Stimulated activated naive CD8-positive, alpha-beta T cell treated with anti-CD3 and anti-CD28 coated beads, Interleukin-15, amount 100 ng/mL, for 72 hours (primary cell): Measurements from ENCODE around the gene KCNK17.

ENCODE experiments used
- ATAC-seq: fragments of 150-1000 bp; cut with Tn5 transposase; 2 replicates; pipeline ENCODE4 v1.10.0; 2021; ENCODE audit warnings: mild to moderate bottlenecking, moderate library complexity
- DNase-seq, 2 donors: peaks; one replicate each; pipeline ENCODE4 v3.0.0; 2021 to 2022
- H3K27ac Mint-ChIP-seq, 2 donors: one replicate each; pipeline ENCODE4 v1.8.0; 2022; ENCODE audit warnings: mild to moderate bottlenecking in 2 of 2, mixed read lengths in 2 of 2, moderate library complexity in 2 of 2
- H3K27me3 Mint-ChIP-seq: one replicate; pipeline ENCODE4 v1.8.0; 2022; ENCODE audit warnings: mixed read lengths
- H3K4me1 Mint-ChIP-seq: one replicate; pipeline ENCODE4 v1.8.0; 2022; ENCODE audit warnings: mild to moderate bottlenecking, mixed read lengths
- H3K4me3 Mint-ChIP-seq, 2 donors: one replicate each; pipeline ENCODE4 v1.8.0; 2022; ENCODE audit warnings: mild to moderate bottlenecking in 2 of 2, mixed read lengths in 2 of 2, moderate library complexity in 1 of 2
- H3K9me3 Mint-ChIP-seq, 2 donors: one replicate each; pipeline ENCODE4 v1.8.0; 2022; ENCODE audit warnings: mixed read lengths in 2 of 2

The KCNK17 gene

GRCh38 chr6:39314273-39314795 lies at the start of gene KCNK17:
KCNK17 (minus strand) TSS chr6:39314419; CDS start chr6:39314320, 99 bp downstream.
- Mint-ChIP-seq H3K27ac (no peak within 1 kb of the TSS), H3K4me3 (peak within 1 kb of the TSS; percentile 62 to 74), H3K27me3 (peaks cover 93% of the 10 kb centered on the region), H3K4me1 (peaks cover 30% of the 10 kb centered on the region), H3K9me3 (no peaks in the 10 kb centered on the region)
- peak; percentile 10 for ATAC-seq
- peak in 1 of 2 donors; percentile 21 for DNase-seq

GRCh38 chr6:39363280-39363679 lies 49.1 kb upstream of the KCNK17 start:
- DNase-seq: no peak
- no peaks in the 10 kb centered on the region for H3K9me3 Mint-ChIP-seq
- H3K4me1 Mint-ChIP-seq: peaks cover 6% of the 10 kb centered on the region
- H3K4me3 Mint-ChIP-seq: no peak overlapping the region
- no peak overlapping the region for H3K27ac Mint-ChIP-seq
- H3K27me3 Mint-ChIP-seq: peaks cover 11% of the 10 kb centered on the region
- ATAC-seq: no peak

DNA sequence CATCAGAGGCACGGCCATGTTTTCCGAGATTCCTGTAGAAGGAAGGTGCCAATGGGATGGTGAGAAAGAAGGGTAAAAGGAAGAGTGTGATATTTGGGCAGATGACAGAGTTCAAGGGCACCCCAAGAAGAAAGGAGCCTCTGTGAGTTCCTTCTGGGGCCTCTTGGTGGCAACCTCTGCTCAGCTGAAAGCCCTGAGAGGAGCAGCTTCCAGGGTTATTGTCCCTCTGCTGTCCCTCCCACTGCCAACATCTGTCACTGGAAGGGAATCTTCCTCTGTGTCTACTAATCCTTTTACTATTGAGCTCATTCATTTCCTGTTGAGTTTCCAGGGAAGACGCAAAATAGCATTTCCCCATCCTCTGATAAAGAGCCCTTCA lies 48.3 kb upstream of the KCNK17 start:
- no peak for DNase-seq
- no peak overlapping the region for H3K27ac Mint-ChIP-seq
- H3K4me1 Mint-ChIP-seq: peaks cover 6% of the 10 kb centered on the region
- H3K27me3 Mint-ChIP-seq: peaks cover 11% of the 10 kb centered on the region
- H3K4me3 Mint-ChIP-seq: no peak overlapping the region
- ATAC-seq: no peak
- no peaks in the 10 kb centered on the region for H3K9me3 Mint-ChIP-seq

DNA sequence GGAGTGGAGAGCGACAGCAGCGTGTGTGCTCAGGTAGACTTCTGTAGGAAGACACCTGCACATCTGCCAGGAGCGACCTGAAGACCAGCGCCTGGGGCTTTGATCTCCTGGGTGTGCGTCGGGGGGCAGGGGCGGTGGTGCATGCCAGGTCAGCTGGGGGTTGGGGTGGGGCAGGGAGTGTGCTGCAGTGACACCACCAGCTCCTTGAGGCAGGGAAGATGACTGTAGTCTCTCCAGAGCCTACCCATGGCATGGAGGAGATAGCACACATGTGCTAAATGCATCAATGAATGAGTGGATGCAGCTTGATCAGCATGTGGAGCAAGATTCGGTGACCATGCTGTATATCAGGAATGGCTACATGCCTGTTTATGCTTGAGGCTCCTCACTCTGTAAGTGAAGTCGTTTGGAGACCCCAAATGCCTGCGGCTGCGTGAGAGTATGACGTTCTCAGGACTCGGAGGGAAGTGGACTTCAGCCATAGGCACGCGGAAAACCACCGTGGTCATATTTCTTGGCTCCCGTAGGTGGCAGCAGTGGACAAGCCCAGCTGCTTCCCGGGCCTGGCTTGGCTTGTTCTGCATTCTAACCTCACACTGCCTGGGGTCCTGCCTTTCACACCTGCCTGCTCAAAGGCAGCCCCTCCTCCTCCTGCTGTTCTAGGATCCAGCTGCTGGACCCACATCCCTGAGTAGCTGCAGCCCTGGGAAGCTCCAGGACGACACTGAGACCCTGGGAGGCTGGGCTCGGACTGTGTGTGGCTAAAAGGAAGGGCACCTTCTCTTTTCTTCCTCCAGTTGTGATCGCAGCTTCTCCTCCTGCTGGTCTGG lies 47.7 kb upstream of the KCNK17 start:
- Mint-ChIP-seq H3K4me3 (no peak overlapping the region), H3K4me1 (peaks cover 6% of the 10 kb centered on the region), H3K27ac (no peak overlapping the region), H3K9me3 (no peaks in the 10 kb centered on the region), H3K27me3 (peaks cover 11% of the 10 kb centered on the region)
- DNase-seq: peak; percentile 41 to 52
- ATAC-seq: peak; percentile 78

DNA sequence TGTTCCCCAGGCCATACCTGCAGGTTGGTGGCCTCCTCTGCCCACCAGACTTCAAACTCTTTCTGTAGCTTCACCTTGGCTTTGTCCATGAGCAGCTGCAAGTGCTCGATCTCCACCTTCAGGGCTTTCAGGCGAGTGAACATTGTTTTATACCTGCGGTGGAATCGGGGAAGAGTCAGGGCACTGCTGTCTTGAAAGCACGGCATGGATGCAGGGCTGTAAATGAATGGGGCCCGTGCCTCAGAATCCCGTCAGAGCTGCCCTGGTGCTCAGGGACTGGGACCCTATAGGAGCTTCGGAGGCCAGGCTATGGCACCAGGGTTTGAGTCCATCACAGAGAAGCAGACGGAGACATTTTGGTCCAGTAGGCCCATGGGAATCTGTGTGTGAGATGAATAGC lies 46.2 kb upstream of the KCNK17 start:
- ATAC-seq (no peak), DNase-seq (no peak)
- Mint-ChIP-seq H3K9me3 (no peaks in the 10 kb centered on the region), H3K4me1 (peaks cover 6% of the 10 kb centered on the region), H3K27me3 (peaks cover 11% of the 10 kb centered on the region), H3K27ac (no peak overlapping the region), H3K4me3 (no peak overlapping the region)

DNA sequence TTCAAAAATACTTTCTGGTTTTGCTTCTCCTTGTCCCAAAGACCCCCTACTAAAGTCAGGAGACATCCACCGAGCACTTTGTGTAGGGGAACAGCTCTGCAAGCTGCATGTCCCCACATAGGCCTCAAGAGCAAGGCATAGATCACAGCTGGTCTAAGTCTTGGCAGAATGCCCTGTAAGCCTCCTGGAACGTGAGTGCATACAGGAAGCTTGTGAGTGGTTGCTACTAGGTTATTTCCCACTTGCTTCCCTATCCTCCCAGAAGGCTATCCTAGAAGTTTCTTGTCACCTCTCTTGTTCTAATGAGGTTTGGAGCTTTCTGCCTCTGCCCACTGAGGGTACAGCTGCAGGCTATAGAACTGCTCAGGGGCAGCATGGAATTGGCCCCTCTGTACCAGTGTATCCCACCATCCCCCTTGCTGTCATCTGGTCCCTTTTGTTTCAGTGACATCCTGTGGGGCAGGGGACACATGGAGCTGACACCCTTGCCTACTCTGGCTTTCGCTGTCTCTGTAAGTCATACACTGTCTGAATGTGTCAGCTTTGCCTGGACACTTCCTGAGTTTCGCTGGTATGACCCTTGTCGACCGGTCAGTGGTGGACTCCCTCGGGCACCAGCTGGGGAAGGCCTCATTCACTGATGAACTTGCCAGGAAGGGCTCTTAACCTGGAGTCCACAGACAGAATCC lies 43.9 kb upstream of the KCNK17 start:
- Mint-ChIP-seq H3K4me1 (peaks cover 6% of the 10 kb centered on the region), H3K27ac (no peak overlapping the region), H3K4me3 (no peak overlapping the region), H3K9me3 (no peaks in the 10 kb centered on the region), H3K27me3 (peaks cover 11% of the 10 kb centered on the region)
- no peak for ATAC-seq
- DNase-seq: no peak

GRCh38 chr6:39353698-39354315 lies 39.6 kb upstream of the KCNK17 start:
- no peak overlapping the region for H3K27ac Mint-ChIP-seq
- ATAC-seq (no peak), DNase-seq (no peak)
- no peaks in the 10 kb centered on the region for H3K27me3 Mint-ChIP-seq
- H3K4me1 Mint-ChIP-seq: no peaks in the 10 kb centered on the region
- no peak overlapping the region for H3K4me3 Mint-ChIP-seq
- H3K9me3 Mint-ChIP-seq: no peaks in the 10 kb centered on the region

- no peaks in the 10 kb centered on the region for H3K9me3 Mint-ChIP-seq
- peaks cover 5% of the 10 kb centered on the region for H3K27me3 Mint-ChIP-seq
- peak overlapping the region in 1 of 2 donors; percentile 42 for H3K27ac Mint-ChIP-seq
- DNase-seq: no peak
- H3K4me3 Mint-ChIP-seq: no peak overlapping the region
- H3K4me1 Mint-ChIP-seq: no peaks in the 10 kb centered on the region
- ATAC-seq: no peak
Observed at GRCh38 chr6:39350723-39351505, 36.7 kb upstream of the KCNK17 start.

DNA sequence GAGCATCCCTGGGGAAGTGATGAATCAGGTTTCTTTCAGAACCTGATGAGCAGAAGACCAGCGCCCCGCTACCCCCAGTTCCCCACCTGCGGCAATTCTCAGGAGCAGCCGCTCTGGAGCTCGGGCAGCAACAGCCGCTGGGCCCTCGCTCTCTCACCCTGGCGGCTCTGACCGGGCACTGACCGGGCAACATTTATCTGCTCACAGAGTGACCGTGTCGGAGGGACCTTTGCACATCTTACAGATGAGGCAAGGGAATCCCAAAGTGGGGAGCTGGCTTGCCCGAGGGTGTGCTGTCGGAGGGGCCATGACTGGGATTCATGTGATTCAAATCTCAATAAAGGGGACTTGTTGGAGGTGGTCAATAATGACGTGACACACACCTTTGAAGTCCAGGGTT lies 34.5 kb upstream of the KCNK17 start:
- Mint-ChIP-seq H3K27ac (no peak overlapping the region), H3K9me3 (no peaks in the 10 kb centered on the region), H3K4me3 (no peak overlapping the region), H3K4me1 (no peaks in the 10 kb centered on the region), H3K27me3 (peaks cover 5% of the 10 kb centered on the region)
- ATAC-seq: no peak
- no peak for DNase-seq

DNA sequence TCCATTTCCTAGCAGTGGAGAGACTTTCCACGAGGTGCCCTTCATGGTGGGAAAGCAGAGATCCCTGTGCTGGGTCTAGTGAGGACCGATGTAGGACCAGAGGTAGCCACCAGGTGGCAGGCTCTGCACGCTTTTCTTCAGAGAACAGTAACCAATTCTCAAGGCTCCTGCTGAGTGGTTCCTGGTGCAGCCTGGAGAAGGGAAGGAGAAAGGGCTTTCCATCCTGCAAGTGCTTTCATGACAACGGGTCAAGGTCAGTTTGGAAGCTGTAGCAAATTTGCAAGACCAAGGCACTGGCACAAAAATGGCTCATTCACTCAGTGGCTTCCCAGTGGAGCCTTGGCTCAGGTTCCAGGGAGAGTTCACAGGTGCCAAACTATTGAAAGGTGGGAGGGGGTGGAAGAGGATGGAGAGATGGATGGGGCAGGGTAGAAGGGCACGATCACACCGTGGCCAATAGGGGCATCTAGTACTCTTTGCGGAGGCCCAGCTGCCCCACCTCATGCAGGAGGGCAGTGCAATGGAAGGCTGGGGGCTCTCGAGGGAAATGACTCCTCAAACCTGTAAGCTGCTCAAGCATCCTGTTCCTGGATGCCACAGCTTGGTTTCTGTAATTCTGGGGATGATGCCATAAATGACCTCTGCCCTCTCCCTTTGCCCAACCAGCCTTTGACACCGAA lies 33.8 kb upstream of the KCNK17 start:
- Mint-ChIP-seq H3K27ac (no peak overlapping the region), H3K27me3 (peaks cover 5% of the 10 kb centered on the region), H3K4me3 (no peak overlapping the region), H3K4me1 (no peaks in the 10 kb centered on the region), H3K9me3 (no peaks in the 10 kb centered on the region)
- DNase-seq: peak; percentile 42 to 51
- ATAC-seq: peak; percentile 61

GRCh38 chr6:39347206-39347605 lies 33.0 kb upstream of the KCNK17 start:
- no peak overlapping the region for H3K4me3 Mint-ChIP-seq
- H3K4me1 Mint-ChIP-seq: no peaks in the 10 kb centered on the region
- H3K9me3 Mint-ChIP-seq: no peaks in the 10 kb centered on the region
- no peak overlapping the region for H3K27ac Mint-ChIP-seq
- DNase-seq: no peak
- peaks cover 5% of the 10 kb centered on the region for H3K27me3 Mint-ChIP-seq
- no peak for ATAC-seq

DNA sequence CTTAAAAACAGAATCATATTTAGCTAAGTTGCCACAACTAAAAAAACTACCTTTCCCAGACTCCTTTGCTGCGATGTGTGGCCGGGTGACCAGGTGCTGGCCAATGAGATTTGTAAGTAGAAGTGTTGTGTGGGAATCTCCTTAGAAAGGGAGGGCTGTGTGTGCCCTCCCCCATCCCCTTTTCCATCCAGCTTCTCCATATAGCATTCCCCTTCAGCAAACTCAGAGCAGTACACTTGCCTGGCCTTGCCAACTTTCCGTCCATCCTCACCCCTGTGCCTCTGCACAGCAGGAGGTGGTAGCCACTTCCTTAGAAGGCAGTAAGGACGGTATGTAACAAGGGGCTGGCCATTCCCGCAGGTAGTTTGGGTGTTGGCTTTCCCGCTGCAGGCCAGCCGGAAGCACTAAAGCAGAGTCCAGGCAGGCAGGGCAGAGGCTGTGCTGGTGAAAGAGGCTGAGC lies 30.6 kb upstream of the KCNK17 start:
- Mint-ChIP-seq H3K27me3 (peaks cover 5% of the 10 kb centered on the region), H3K4me1 (no peaks in the 10 kb centered on the region), H3K27ac (no peak overlapping the region), H3K4me3 (no peak overlapping the region), H3K9me3 (no peaks in the 10 kb centered on the region)
- ATAC-seq: no peak
- no peak for DNase-seq

GRCh38 chr6:39343396-39343870 lies 29.2 kb upstream of the KCNK17 start:
- H3K4me1 Mint-ChIP-seq: no peaks in the 10 kb centered on the region
- no peak overlapping the region for H3K4me3 Mint-ChIP-seq
- DNase-seq (no peak), ATAC-seq (no peak)
- H3K9me3 Mint-ChIP-seq: no peaks in the 10 kb centered on the region
- no peak overlapping the region for H3K27ac Mint-ChIP-seq
- peaks cover 5% of the 10 kb centered on the region for H3K27me3 Mint-ChIP-seq

DNA sequence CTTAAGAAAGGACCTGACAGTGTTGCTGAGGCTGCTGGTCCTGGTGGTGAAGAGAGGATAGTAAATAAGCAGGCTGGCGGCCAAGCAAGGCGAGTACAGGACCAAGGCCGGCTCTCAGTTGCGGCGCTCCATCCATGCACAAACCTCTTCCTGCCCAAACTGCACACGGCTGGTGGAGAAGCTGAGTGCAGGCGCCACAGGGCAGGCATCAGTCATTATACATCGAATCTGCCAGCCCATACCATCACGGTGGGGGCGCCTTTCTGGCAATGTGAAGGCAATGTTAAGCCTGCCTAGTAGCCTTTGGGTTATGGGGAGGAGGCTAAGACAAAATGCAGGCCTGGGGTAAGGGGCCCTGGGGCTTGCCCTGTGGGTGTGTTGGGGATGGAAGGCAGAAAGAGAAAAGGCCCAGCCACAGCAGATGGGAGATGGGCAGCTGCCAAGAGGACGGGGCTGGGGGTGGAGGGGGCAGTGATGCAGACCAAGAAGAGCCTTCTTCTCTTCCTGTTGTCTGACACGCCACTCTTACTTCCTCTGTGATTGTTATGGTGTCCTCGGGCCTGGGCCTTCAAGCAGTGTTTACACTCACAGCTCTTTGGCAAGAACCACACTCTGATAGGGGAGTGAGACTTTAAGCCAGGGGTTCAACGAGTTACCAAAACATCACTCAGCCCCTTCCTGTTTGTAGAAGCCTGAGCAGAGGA lies 28.6 kb upstream of the KCNK17 start:
- ATAC-seq (peak; percentile 25), DNase-seq (no peak)
- Mint-ChIP-seq H3K27me3 (peaks cover 8% of the 10 kb centered on the region), H3K4me3 (no peak overlapping the region), H3K9me3 (no peaks in the 10 kb centered on the region), H3K27ac (no peak overlapping the region), H3K4me1 (no peaks in the 10 kb centered on the region)
